ENCODE data around the gene SAMD11. TPM values are rescaled to one million over a fixed set of nuclear protein-coding genes. Genes with fewer than 3 reads are reported as not detected.
A peak's percentile ranks its signal among the peaks of the same experiment; 100 is the strongest.
"Not testable (repeated sequence)": the region's sequence is repeated elsewhere in the genome, so short reads cannot be mapped to it uniquely, and the experiment has no call there.

Gene SAMD11
- total RNA-seq, 1 donor from 2014 or later: 6.1 TPM

DNA sequence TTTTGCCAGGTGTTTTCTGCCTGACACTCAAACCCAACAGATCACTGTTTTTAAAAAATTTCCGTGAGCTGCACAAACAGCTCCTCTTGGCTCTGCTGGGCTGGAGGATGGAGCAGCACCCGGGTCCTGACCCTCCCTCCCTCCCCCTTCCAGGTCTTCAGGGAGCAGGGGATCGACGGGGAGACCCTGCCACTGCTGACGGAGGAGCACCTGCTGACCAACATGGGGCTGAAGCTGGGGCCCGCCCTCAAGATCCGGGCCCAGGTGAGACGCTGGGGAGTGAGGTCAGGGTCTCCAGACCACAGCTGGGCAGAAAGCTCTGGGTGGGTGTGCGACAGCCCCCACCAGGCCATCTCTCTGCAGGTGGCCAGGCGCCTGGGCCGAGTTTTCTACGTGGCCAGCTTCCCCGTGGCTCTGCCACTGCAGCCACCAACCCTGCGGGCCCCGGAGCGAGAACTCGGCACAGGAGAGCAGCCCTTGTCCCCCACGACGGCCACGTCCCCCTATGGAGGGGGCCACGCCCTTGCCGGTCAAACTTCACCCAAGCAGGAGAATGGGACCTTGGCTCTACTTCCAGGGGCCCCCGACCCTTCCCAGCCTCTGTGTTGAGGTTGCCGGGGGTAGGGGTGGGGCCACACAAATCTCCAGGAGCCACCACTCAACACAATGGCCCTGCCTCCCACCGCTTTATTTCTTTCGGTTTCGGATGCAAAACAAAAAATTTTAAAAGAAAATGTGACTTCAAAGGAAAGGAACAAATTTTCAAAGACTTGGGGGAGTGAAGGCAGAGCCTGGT lies 20.0 kb downstream of the SAMD11 start:
- no peak for DNase-seq

DNA sequence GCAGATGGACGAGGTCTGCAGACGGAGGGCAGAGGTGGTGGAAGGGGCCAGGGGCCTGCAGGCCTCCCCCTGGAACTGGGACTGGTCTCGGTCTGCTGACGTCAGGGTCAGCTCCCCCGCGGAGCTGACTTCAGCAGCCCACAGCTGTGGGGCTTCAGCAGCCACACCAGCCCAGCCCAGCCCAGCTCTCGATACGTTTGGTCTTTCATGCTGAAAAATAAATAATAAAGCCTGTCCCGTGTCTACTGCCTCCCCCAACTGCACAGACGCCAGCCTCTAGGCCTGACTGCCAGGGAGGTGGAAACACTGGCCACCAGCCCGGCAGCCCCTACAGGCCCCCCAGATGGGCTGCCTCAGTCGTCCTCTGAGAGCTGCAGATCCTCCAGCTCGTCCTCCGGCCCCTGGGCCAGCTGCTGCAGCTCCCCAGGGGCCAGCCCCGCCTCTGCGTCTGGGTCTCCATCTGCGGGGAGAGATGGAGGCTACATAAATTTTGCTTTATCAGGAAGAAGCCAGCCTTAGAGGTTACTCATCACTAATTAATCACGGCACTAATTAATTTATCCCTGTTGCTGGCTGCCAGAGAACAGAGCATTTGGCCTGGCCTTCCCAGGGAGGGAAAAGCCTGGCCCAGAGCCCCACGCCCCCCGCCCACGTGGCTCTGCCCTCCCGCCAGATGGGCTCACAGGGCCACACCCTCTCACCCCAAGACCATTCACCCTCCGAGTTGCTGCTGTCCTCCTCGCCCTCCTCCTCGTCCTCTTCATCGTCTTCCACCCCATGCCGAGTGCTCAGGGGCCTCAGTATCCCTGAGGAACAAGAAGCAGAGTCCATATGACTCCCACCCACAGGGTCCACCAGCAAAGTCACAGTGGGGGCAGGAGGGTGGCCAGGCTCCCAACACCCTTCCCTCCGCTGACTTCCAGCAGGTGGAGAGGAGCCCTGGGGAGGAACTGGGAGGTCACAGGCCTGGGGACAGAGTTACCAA lies 20.9 kb downstream of the SAMD11 start:
- DNase-seq: peak; percentile 56

DNA sequence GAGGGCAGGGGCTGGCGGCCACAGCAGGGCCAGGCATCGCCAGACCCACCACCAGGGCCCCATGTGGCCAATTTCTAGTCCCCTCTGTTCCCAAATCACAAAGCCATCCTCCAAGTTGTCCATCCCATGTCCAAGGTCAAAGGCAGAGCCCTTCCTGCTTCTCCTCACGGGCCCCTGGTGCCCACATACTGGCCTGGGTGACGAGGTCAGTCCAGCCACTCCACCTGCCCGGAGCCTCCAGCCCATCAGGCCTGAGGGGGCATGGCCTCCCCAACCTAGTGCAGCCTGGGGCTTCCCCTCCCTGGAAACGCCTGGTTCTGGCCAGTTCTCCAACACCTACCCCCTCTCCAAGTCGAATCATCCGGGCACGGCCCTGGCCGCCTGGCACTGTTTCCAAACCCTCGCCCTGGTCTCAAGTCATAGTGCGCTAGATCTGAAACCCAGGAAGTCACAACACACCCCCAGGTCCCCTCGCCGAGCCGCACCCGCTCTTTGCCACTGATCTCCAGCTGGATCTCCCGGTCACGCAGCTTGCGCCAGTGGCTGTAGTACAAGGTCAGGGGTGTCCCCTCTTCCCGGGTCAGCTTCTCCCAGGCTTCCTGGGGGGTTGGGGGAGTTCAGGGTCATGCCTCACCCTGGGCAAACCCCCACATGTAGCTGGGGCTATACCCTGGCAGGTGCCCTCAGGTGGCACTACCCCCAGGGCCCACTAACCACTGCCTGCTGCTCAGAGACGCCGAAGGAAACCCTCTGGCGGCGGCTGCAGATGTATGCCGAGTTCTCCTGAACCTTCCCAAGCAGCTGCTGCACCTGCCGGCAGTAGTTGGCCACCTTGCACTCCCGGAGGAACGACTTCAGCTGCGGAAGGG lies 22.2 kb downstream of the SAMD11 start:
- DNase-seq: no peak

DNA sequence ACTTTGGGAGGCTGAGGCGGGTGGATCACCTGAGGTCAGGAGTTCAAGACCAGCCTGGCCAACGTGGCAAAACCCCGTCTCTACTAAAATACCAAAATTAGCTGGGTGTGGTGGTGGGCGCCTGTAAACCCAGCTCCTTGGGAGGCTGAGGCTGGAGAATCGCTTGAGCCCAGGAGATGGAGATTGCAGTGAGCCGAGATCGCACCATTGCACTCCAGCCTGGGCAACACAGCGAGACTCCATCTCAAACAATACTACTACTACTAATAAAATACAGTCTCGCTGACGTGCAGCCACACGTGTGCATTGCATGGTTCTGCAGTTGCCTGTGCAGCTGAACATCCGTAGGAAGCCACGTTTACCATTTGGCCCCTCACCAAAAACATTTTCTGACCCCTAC lies 23.1 kb downstream of the SAMD11 start:
- not testable (repeated sequence) for DNase-seq

DNA sequence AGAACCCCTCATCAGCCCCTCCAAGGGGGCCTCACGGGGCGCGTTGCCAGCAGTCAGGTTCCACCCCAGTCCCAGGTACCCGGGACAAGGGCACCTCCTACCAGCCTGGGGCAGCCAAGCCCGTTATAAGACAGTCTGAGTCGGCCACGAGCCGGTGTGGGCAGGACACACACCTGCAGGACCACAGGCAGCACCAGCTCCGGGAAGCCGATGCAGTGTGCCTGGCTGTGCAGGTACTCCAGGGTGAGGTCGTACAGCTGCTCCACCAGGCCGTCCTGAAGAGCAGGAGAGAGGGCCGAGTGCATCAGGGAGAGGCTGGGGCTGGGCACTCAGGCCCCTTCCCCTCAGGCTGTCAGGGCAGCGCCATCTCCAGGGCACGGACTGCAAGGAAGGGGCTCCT lies 24.2 kb downstream of the SAMD11 start:
- DNase-seq: no peak

DNA sequence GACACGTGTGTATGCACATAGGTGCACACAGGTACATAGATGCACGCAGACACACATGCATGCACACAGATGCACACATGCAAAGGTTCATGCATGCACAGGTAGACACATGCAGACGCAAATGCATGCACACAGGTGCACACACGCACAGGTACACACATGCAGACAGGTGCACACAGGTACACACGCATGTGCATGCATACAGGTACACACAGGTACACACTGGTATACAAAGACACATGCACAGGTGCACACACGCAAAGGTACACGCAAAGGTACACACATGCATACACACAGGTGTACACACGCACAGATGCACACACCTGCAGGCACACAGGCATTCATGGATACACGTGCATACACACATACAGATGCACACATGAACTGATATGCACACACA lies 26.5 kb downstream of the SAMD11 start:
- no peak for DNase-seq

DNA sequence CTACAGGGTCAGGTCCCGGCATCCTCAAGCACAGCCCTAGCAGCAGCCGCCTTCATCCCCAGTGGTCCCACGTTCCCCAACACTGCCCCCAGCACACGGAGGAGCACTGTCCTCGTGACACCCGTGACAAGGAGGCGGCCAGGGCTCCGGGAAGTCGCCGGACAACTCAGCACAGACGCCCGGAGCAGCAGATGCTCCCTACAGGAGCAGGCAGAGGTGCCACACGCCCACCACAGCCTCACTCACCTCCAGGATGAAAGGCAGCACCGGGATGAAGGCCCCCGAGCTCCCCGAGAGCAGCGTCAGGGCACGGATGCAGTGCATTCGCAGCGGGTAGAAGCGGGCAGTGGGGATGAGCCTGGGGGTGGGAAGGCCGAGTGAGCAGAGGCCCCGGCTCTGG lies 27.2 kb downstream of the SAMD11 start:
- no peak for DNase-seq

DNA sequence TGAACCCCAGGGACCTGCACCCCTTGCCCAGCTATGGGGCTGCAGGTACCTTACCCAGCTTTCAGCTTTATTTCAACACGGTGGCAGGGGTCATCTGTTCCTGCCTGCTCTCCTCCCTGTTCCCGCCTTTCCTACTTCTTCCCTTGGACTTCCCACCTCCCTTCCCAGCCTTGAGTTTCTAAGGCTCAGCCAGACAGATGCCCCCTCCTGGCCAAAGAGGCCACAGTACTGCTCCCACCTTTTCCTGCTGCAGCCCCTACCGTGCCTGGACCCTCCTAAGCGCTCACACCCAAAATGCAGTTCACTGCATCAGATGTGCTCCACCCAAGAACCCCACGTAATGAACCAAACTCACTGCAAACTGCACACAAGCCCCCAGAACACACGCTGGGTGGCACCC lies 27.6 kb downstream of the SAMD11 start:
- DNase-seq: no peak

DNA sequence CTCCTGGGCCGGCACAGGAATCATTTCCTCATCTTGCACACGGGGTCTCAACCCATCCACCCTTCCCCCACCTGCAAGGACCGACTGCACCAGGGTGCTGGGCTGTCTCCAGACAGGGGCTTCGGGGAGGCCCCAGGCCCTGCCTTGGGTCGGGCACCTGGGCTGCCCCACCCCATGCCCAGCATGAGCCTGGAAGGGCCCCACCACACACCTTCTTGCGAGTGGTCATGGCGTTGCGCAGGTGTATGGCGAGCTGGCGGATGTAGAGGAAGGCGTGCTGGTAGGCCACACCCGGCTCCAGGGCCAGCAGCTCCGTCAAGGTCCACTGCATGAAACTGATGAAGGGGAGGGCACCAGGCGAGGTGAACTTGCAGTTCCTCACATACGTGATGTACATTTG lies 28.5 kb downstream of the SAMD11 start:
- DNase-seq: no peak

DNA sequence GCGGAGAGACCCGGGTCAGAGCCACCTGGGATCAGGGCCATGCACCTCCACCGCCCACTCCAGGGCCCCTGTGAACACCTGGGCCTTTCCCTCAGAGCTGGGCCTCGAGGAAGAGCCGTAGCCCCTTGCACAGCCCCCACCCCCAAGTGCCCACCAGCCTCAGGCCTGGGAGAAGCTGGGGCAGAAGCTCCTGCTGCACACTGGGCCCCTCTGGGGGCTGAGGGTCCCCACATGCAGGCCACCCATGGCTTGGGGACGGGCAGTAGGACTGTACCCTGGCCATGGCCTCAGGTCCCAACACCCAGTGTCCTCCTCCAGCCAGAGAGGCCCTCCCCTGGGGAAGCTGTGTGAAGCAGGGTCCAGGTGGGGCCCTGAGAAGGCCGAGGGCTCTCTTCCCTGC lies 28.9 kb downstream of the SAMD11 start:
- no peak for DNase-seq

DNA sequence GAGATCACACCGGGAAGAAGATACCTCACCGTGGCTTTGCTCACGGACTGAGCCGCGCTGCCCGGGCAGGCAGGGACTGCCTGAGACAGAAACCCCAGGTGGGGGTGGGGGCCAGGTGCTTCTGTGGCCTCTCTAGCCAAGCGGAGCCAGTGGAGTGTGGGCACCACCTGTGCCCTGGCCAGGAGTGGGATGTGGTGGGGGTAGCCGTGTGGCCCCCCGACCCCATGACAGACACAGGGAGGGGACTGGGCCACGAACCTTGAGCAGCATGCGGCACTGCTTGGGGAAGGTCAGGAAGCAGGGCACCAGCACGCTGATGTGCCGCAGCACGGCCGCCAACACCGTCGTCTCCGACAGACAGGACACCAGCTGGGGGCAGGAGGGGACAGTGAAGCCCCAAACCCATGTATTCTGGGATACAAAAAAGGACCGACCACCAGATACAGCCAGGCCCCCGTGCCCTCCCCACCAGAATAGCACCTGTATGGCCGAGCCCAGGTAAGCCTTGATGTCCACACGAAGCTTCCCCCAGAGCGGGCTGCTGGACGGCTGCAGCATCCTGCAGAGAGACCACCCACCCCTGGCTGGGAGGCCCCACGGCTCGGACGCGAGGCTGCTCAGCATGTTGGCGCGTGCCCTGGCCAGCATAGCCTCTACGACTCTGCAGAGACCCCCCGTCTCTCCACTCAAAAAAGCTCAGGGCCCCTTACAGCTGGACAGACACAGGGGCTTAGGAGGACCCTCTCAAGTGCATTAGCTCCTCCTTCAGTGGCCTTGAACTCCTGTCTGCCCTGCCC lies 30.0 kb downstream of the SAMD11 start:
- no peak for DNase-seq

DNA sequence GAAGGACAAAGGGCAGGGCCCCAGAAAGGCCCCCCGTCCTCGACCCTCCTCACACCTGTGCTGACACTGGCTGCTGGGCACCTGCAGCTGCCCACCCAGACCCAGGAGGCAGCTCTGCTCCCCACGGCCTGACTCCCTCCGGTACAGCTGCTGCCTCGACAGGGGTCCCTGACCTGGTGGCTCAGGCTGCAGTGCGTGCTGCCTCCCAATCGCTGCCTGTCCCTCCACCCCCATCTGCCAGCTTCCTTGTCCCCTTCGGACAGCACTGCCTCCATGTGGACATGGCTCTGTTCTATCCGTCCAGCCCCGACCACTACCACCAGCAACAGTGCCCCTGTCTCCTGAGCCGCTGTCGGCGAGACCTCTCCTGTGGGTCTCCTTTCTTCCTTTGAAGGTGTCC lies 31.2 kb downstream of the SAMD11 start:
- no peak for DNase-seq

DNA sequence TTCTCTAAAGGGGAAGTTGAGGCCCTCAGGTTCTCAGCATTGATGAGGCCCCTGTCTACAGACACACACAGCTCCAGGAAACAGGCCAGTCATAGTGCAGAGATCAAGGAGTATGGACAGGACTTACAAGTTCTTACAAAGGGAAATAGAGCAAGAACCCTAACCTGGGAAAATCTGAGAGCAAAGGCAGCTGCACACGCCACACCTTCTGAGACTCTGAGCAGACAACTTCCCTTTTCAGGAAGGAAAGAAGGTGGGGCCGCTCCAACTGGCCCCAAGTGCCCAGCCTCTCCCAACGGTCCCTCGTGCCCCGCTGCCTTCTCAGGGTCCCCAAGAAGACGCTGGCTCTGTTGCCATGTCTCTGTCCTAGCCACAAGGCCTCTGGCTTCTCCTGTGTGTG lies 31.8 kb downstream of the SAMD11 start:
- DNase-seq: no peak

DNA sequence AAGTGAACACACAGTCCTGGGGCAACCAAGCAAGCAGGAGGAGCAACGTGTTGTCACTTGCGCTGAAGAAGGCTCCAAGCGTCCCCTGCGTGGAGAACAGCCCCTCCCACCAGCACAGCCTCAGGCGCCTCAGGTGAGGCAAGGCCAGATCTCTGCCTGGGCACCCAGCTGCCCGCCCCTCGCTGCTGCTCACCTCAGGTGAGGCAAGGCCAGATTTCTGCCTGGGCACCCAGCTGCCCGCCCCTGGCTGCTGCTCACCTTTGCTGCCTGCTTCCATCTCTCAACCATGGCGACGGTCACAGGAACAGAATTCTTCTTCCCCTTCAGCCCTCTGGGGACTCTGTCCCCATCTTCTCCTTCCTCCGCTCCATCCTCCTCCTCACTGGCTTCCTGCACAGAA lies 32.9 kb downstream of the SAMD11 start:
- no peak for DNase-seq

DNA sequence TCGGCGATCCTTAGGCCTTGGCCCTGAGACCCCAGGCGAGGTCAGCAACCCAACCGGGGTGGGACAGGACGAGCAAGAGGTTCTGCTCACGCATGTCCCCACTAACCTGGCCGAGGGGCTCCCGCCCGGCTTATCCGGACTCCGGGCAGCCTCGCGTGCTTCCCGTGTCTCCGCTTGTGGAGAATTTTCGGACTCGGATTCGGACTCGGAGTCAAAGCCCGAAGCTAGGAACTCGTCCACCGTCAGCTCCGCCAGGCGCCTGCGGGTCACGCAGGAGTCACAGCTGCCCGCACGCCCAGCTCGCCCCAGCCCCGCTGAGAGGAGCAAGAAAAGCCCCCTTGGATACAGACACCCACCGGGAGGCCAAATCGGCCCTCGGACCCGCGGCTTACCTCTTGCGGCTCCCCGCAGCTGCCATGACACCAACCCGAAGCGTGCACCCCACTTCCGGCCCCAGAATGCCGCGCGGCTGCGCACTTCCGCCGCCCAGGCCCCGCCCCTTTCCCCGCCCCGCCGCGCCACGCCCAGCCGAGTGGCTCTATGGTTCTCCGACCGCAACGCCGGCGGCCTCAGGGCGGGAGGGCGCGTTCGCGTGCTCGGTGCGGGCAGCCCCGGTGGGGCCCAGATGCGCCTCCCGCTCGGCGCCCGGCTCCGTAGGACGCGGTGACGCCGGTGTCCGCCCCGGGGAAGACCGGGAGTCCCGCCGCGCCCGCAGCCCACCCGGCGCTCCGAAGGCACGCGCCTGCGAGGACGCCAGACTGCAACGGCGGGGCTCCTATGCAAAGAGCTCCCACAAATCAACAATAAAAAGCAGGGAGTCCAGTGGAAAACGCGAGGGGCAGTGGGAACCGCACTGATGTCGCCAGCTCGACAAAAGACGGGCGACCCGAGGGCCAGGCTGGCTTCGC lies 35.4 kb downstream of the SAMD11 start, which contains the start of gene NOC2L:
TSS of gene NOC2L (minus strand) at position 434 of the 908 bp plus-strand sequence. CDS start at position 418, 16 bp downstream.
- peak; percentile 96 for DNase-seq

DNA sequence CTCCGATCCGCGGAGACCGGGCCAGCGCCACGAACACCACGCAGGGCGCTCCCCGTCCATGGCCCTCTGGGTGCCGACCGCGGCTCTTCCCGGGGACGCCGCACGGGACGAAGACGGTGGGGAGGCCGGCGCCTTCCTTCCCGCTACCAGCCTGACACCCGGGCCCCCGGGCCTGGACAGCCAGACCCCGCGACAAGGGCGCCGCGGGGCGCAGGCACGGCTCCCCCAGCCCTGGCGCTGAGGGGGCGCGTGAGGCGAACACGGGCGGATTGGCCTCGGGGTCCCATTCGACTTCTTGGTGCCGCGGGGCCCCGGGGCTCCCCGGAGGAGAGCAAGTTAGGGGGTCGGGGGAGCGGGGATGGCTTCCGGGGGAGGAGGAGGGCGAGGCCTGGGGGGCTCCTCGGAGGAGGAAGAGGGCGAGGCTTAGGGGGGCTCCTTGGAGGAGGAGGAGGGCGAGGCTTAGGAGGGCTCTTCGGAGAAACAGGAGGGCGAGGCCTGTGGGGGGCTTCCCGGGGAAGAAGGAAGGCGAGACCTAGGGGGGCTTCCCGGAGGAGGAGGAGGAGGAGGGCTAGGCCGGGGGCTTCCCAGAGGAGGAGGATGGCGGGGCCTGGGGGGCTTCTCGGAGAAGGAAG lies 36.1 kb downstream of the SAMD11 start:
- DNase-seq: no peak

DNA sequence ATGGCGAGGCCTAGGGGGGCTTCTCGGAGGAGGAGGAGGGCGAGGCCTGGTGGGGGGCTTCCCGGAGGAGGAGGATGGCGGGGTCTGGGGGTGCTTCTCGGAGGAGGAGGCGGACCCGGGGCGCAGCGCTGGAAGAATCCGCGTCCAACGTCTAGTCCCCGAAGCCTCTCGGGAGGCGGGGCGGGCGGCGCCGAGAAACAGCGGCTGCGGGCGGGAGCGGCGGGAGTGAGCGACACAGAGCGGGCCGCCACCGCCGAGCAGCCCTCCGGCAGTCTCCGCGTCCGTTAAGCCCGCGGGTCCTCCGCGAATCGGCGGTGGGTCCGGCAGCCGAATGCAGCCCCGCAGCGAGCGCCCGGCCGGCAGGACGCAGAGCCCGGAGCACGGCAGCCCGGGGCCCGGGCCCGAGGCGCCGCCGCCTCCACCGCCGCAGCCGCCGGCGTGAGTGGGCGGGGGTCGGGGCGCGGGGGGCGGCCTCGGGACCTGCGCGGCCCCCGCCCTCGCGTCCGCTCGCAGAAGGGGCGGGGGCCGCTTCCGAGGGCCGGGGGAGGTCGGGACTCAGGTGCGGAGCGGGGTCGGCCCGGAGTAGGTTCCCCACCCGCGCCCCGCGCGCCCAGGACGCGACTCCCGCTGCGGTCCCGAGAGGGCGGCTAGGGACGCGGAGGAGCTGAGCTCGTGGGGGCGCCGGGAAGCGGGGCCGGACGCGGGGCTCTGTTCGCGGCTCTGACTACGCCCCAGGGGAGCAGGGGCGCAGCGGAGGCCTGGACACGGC lies 36.8 kb downstream of the SAMD11 start, which contains the start of gene KLHL17:
TSS of gene KLHL17 (plus strand) at position 222 of the 769 bp plus-strand sequence. CDS start at position 332, 110 bp downstream.
- peak; percentile 71 for DNase-seq

DNA sequence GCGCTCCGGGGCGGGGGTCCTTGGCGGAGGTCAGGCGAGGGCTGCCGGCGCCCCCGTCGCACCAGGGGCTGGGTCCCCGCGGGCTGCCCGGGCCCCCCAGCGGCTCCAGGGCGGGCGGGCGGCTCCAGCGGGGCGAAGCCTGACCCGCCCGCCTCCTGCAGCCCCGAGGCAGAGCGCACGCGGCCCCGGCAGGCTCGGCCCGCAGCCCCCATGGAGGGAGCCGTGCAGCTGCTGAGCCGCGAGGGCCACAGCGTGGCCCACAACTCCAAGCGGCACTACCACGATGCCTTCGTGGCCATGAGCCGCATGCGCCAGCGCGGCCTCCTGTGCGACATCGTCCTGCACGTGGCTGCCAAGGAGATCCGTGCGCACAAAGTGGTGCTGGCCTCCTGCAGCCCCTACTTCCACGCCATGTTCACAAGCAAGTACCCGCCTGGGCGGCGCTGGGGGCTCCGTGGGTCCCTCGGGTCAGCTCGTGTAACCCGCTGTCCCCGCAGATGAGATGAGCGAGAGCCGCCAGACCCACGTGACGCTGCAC lies 37.5 kb downstream of the SAMD11 start:
- no peak for DNase-seq

Data from tongue (tissue), 2 donors.